ENCODE measurements around the gene SEZ6.

DNA sequence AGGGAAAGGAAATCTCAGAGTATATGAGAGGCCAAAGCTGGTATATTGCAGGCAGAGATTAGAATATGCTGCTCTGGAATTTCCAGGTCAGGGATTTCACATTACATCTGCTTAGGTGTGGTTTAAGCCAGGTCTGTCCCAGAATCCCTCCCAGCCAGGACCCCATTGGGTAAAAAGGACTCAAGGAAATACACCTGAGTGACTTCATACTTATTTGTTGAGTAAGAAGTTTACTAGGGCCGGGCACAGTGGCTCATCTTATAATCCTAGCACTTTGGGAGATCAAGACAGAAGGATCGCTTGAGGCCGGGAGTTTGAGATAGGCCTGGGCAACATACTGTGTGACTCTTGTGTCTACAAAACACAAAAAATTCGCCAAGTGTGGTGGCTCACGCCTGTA, 44.3 kb upstream of the SEZ6 start:
- TF ChIP-seq EZH2 (optimal IDR thresholded peaks at IDR 0.05; ENCODE audit: low read depth, low read length) = no peak
- TF ChIP-seq, protein P1, sequence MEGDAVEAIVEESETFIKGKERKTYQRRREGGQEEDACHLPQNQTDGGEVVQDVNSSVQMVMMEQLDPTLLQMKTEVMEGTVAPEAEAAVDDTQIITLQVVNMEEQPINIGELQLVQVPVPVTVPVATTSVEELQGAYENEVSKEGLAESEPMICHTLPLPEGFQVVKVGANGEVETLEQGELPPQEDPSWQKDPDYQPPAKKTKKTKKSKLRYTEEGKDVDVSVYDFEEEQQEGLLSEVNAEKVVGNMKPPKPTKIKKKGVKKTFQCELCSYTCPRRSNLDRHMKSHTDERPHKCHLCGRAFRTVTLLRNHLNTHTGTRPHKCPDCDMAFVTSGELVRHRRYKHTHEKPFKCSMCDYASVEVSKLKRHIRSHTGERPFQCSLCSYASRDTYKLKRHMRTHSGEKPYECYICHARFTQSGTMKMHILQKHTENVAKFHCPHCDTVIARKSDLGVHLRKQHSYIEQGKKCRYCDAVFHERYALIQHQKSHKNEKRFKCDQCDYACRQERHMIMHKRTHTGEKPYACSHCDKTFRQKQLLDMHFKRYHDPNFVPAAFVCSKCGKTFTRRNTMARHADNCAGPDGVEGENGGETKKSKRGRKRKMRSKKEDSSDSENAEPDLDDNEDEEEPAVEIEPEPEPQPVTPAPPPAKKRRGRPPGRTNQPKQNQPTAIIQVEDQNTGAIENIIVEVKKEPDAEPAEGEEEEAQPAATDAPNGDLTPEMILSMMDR (IDR thresholded peaks at IDR 0.05; ENCODE audit: low read length) = no peak
- no peak for TF ChIP-seq EZH2phosphoT487 (IDR thresholded peaks at IDR 0.05; ENCODE audit: low read length)

Data from MM.1S (cell line).